A673 (cell line): ENCODE measurements around the gene BCAR1. TPM values are rescaled to one million over a fixed set of nuclear protein-coding genes. Genes with fewer than 3 reads are reported as not detected.

Source experiments
- BruUV-seq: library from RNA; stranded (reverse); fragments of 400-500 nt; replicated peaks from 2 replicates; lab custom pipeline; 2021; lab: Mats Ljungman, UMichigan
- CTCF ChIA-PET: fragments of 300-600 bp; sonication (Branson Sonifier 250); formaldehyde crosslinking; loops from one replicate; lab custom pipeline; 2022; ENCODE audit warnings: antibody characterized with exemption; lab: Charles Lee
- POLR2A ChIA-PET: fragments of 300-600 bp; sonication (Branson Sonifier 250); formaldehyde crosslinking; loops from one replicate; lab custom pipeline; 2022; ENCODE audit warnings: antibody characterized with exemption; ENCODE audit not compliant: low non-redundant PET; lab: Charles Lee
- DNase-seq: peaks from one replicate; pipeline ENCODE4 v3.0.0-alpha.2; 2015; ENCODE audit warnings: low spot score
- H3K27ac ChIP-seq: fragments of 200-600 bp; sonication (generic); 2 replicates; pipeline ENCODE4 v1.5.1; 2016; ENCODE audit warnings: mixed run types, low read depth, mild to moderate bottlenecking, mixed read lengths, antibody characterized with exemption, low read length; ENCODE audit not compliant: poor library complexity, severe bottlenecking
- H3K27me3 ChIP-seq: fragments of 200-600 bp; sonication (generic); replicated peaks from 2 replicates; pipeline ENCODE4 v1.6.1; 2017; ENCODE audit warnings: mixed run types, low read depth, mild to moderate bottlenecking, mixed read lengths, antibody characterized with exemption, low read length; ENCODE audit not compliant: insufficient read depth, poor library complexity
- H3K36me3 ChIP-seq: fragments of 200-600 bp; sonication (generic); 2 replicates; pipeline ENCODE4 v1.6.1; 2016; ENCODE audit warnings: mixed run types, mild to moderate bottlenecking, mixed read lengths, antibody characterized with exemption, low read length; ENCODE audit not compliant: insufficient read depth, poor library complexity, severe bottlenecking
- H3K4me1 ChIP-seq: fragments of 200-600 bp; sonication (generic); 2 replicates; pipeline ENCODE4 v1.6.1; 2017; ENCODE audit warnings: mixed run types, mild to moderate bottlenecking, mixed read lengths, antibody characterized with exemption, low read length; ENCODE audit not compliant: insufficient read depth, poor library complexity, severe bottlenecking
- H3K4me3 ChIP-seq: fragments of 200-600 bp; sonication (generic); 2 replicates; pipeline ENCODE4 v1.5.1; 2016; ENCODE audit warnings: low read depth, mixed run types, mild to moderate bottlenecking, mixed read lengths, low read length; ENCODE audit not compliant: poor library complexity, severe bottlenecking
- H3K9me3 ChIP-seq: fragments of 200-600 bp; sonication (generic); 2 replicates; pipeline ENCODE4 v1.6.1; 2016; ENCODE audit warnings: mixed run types, low read depth, mild to moderate bottlenecking, mixed read lengths, antibody characterized with exemption, low read length; ENCODE audit not compliant: poor library complexity, severe bottlenecking
- EZH2 ChIP-seq: fragments of 200-600 bp; sonication (generic); IDR thresholded peaks from 2 replicates; pipeline ENCODE4 v1.6.1; 2017; ENCODE audit warnings: borderline replicate concordance, low read depth, mild to moderate bottlenecking, mixed read lengths, antibody characterized with exemption, low read length; ENCODE audit not compliant: poor library complexity, severe bottlenecking
- intact Hi-C: fragments of 100-400 bp; cut with micrococcal nuclease; formaldehyde crosslinking; loops from one replicate; pipeline ENCODE4 v1.10.0; 2022; ENCODE audit not compliant: unreplicated experiment
- total RNA-seq: library from RNA; stranded (reverse); gene quantifications from 2 replicates; pipeline ENCODE4 v1.2.3, GENCODE V29; 2021
- TF ChIP-seq, protein P1 (sequence below): fragments of 300-800, 200-600 bp; sonication (generic); conservative IDR thresholded peaks from 2 replicates; pipeline ENCODE4 v1.5.1; 2017; ENCODE audit warnings: low read depth, mild to moderate bottlenecking, antibody characterized with exemption, low read length, moderate library complexity, mixed read lengths

The BCAR1 gene
- total RNA-seq, 1 experiment from 2014 or later: 42.2 TPM

DNA sequence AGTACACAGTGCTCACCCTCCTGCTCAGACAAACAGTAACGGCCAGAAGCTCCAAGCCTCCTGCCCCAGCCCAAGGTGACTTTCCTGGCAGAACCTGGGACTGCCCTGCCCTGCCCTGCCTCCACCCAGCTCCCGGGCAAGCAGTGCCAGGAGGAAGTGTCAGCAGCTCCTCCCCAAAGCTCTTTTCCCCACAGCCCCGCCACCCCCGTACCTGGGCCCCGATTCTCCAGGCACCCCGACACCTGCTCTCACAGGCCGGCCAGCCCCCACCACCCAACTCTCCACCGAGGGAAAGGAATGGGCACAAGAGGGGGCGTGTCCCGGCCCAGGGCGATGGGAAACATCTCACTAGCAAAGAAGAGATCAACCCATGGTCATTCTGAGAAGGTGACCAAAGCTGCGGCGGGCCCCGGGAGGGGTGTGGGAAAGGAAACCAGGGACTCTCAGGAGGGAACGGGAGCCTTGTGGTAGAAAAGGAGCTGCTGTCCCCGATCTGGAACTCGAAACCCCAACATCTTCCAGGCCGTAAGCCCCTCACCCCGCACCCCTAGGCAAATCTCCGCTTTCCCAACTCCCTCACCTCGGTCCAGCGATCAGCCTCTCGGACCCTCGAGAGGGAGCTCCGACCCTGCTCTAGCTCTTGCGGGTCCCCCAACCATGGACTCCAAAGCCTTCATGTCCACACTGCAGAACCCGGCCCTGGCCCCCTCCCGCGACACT, 1.2 kb downstream of the BCAR1 start:
- H3K4me1 ChIP-seq: peaks cover 44% of the 10 kb centered on the region
- BruUV-seq: no TSS peak
- ChIA-PET CTCF (interaction anchor here (0.5 to 1.9 kb wide), 3 partner anchors 16 to 135 kb away, joined by 4 to 5 read pairs (median 4); no protein-coding TSS in a partner anchor), POLR2A (no interaction called here)
- peak overlapping the region; percentile 93 for H3K4me3 ChIP-seq
- no peaks in the 10 kb centered on the region for H3K27me3 ChIP-seq
- DNase-seq: no peak
- peak overlapping the region; percentile 84 for H3K27ac ChIP-seq
- no peaks in the 10 kb centered on the region for H3K36me3 ChIP-seq
- no peaks in the 10 kb centered on the region for H3K9me3 ChIP-seq
- intact Hi-C loops: no loop called here
- TF ChIP-seq, protein P1, sequence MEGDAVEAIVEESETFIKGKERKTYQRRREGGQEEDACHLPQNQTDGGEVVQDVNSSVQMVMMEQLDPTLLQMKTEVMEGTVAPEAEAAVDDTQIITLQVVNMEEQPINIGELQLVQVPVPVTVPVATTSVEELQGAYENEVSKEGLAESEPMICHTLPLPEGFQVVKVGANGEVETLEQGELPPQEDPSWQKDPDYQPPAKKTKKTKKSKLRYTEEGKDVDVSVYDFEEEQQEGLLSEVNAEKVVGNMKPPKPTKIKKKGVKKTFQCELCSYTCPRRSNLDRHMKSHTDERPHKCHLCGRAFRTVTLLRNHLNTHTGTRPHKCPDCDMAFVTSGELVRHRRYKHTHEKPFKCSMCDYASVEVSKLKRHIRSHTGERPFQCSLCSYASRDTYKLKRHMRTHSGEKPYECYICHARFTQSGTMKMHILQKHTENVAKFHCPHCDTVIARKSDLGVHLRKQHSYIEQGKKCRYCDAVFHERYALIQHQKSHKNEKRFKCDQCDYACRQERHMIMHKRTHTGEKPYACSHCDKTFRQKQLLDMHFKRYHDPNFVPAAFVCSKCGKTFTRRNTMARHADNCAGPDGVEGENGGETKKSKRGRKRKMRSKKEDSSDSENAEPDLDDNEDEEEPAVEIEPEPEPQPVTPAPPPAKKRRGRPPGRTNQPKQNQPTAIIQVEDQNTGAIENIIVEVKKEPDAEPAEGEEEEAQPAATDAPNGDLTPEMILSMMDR: no peak
- no peak for TF ChIP-seq EZH2

DNA sequence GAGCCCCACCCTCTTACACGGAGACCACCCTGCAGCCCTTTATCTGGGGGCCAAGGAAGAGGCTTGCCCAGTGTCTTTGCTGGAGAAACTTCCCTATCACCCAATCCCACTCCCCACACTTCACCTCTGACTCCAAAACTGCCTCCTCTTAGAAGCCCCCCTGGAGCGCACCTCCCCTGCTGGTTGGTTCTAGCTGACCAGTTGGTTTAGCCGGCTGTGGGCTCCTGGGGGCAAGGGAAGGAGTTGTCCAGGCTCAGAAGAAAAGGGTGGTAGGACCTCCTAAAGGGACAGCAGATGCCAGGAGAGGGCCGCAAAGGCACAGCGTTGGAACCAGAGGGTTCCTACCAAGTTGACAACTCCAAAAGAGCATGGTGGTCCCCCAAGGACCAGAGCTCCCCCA, 2.0 kb downstream of the BCAR1 start:
- H3K27ac ChIP-seq: no peak overlapping the region
- H3K4me3 ChIP-seq: peak overlapping the region; percentile 93
- no TSS peak for BruUV-seq
- no peaks in the 10 kb centered on the region for H3K27me3 ChIP-seq
- peaks cover 47% of the 10 kb centered on the region for H3K4me1 ChIP-seq
- ChIA-PET POLR2A (no interaction called here), CTCF (interaction anchor here (1.9 kb wide), 1 partner anchor 136 kb away, joined by 5 read pairs; no protein-coding TSS in a partner anchor)
- no peaks in the 10 kb centered on the region for H3K36me3 ChIP-seq
- TF ChIP-seq, protein P1: no peak
- TF ChIP-seq EZH2: no peak
- no peak for DNase-seq
- no peaks in the 10 kb centered on the region for H3K9me3 ChIP-seq
- intact Hi-C loops: no loop called here

DNA sequence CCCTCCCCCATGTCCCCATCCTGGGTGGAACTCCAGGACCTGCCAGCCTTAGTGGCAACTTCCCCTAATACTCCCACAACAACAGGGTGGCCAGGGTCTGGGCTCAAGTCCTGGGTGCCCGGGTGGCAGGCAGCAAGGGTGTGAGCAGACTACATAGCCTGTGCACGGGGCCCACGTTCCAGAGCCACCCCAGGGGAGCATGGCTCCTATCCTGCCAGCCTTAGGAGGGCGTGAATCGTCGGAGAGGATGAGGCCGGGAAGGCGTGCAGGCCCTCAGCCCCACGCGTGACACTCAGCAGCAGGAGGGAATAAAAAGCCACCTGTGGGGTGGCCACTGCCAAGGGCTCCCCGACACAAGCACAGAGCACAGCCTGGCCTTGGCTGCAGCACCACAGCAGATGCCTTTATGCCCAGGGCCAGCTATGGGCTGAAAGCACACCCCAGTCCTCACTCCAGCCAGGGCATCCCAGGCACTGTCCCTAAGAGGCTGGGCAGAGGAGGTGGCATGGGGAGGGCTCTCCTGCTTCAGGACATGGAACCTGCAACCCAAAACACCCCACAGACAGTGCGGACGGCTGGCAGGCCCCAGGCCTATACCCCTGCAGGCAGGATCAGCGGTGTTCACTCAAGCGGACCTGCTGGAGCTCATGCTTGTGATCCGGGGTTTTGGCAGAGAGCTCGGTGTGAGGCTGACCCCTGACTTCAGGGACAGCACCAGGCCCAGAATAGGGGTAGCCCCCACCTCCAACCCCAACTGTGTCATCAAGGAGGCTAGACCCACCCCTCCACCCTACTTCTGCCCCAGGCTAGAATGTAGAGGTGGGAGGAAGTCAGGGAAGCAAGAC, 2.7 kb downstream of the BCAR1 start:
- Histone ChIP-seq H3K9me3 (no peaks in the 10 kb centered on the region), H3K4me3 (no peak overlapping the region), H3K27me3 (no peaks in the 10 kb centered on the region), H3K27ac (peak overlapping the region; percentile 37), H3K4me1 (peaks cover 43% of the 10 kb centered on the region), H3K36me3 (no peaks in the 10 kb centered on the region)
- POLR2A ChIA-PET: no interaction called here
- CTCF ChIA-PET: interaction anchor here (1.9 kb wide), 1 partner anchor 137 kb away, joined by 5 read pairs; no protein-coding TSS in a partner anchor
- TF ChIP-seq, protein P1: no peak
- TF ChIP-seq EZH2: no peak
- no TSS peak for BruUV-seq
- no peak for DNase-seq
- intact Hi-C loops: no loop called here
